Measurements from ENCODE around the gene PIK3R6. TPM values are rescaled to one million over a fixed set of nuclear protein-coding genes. Genes with fewer than 3 reads are reported as not detected.
"Not testable (repeated sequence)": the region's sequence is repeated elsewhere in the genome, so short reads cannot be mapped to it uniquely, and the experiment has no call there.

Gene PIK3R6
- total and polyA plus RNA-seq, 5 donors: 0.36 to 0.91 (median 0.86) TPM

- intact Hi-C loops (cut with DNase I): no loop called here
- ATAC-seq: no peak
- 76% methylated on average over 8 of the region's 8 CpGs for WGBS
- Histone ChIP-seq H3K4me1 (ENCODE audit: control insufficient read depth, insufficient read depth, low read length) (no peaks in the 10 kb centered on the region), H3K27ac (ENCODE audit: low read length) (no peak overlapping the region), H3K9me3 (ENCODE audit: control insufficient read depth, low read length) (no peaks in the 10 kb centered on the region), H3K4me3 (ENCODE audit: low read length) (no peak overlapping the region), H3K27me3 (ENCODE audit: control insufficient read depth, insufficient read depth) (no peaks in the 10 kb centered on the region)
- DNase-seq: no peak
Measured at GRCh38 chr17:8820311-8821010, 47.0 kb downstream of the PIK3R6 start.

- H3K27ac ChIP-seq (ENCODE audit: low read length): no peak overlapping the region
- H3K9me3 ChIP-seq (ENCODE audit: control insufficient read depth, low read length): no peaks in the 10 kb centered on the region
- H3K4me1 ChIP-seq (ENCODE audit: control insufficient read depth, insufficient read depth, low read length): no peaks in the 10 kb centered on the region
- ATAC-seq (no peak), DNase-seq (no peak)
- intact Hi-C loops (cut with DNase I): no loop called here
- no peak overlapping the region for H3K4me3 ChIP-seq (ENCODE audit: low read length)
- 32% methylated on average over 3 of the region's 3 CpGs for WGBS
- H3K27me3 ChIP-seq (ENCODE audit: control insufficient read depth, insufficient read depth): no peaks in the 10 kb centered on the region
Measured at GRCh38 chr17:8818654-8819330, 48.7 kb downstream of the PIK3R6 start.

- Histone ChIP-seq H3K4me1 (ENCODE audit: control insufficient read depth, insufficient read depth, low read length) (no peaks in the 10 kb centered on the region), H3K27me3 (ENCODE audit: control insufficient read depth, insufficient read depth) (no peaks in the 10 kb centered on the region), H3K9me3 (ENCODE audit: control insufficient read depth, low read length) (no peaks in the 10 kb centered on the region), H3K4me3 (ENCODE audit: low read length) (no peak overlapping the region), H3K27ac (ENCODE audit: low read length) (no peak overlapping the region)
- WGBS: 92% methylated on average over 8 of the region's 8 CpGs
- intact Hi-C loops (cut with DNase I): no loop called here
- ATAC-seq (no peak), DNase-seq (no peak)
Measured at GRCh38 chr17:8818047-8818446, 49.4 kb downstream of the PIK3R6 start.

- H3K27me3 ChIP-seq (ENCODE audit: control insufficient read depth, insufficient read depth): no peaks in the 10 kb centered on the region
- no peak overlapping the region for H3K27ac ChIP-seq (ENCODE audit: low read length)
- peaks cover 5% of the 10 kb centered on the region for H3K9me3 ChIP-seq (ENCODE audit: control insufficient read depth, low read length)
- H3K4me3 ChIP-seq (ENCODE audit: low read length): no peak overlapping the region
- H3K4me1 ChIP-seq (ENCODE audit: control insufficient read depth, insufficient read depth, low read length): no peaks in the 10 kb centered on the region
- DNase-seq: no peak
- 71% methylated on average over 4 of the region's 4 CpGs for WGBS
- intact Hi-C loops (cut with DNase I): loop anchor here in 2 of 4 donors (10.0 kb wide), 1 partner anchor 88 kb away; no protein-coding TSS in a partner anchor
- peak in 1 of 2 donors; percentile 26 for ATAC-seq
Measured at GRCh38 chr17:8806926-8807550, 60.4 kb downstream of the PIK3R6 start.

GRCh38 chr17:8806253-8806925 lies 61.1 kb downstream of the PIK3R6 start:
- H3K4me3 ChIP-seq (ENCODE audit: low read length): no peak overlapping the region
- H3K4me1 ChIP-seq (ENCODE audit: control insufficient read depth, insufficient read depth, low read length): no peaks in the 10 kb centered on the region
- DNase-seq (no peak), ATAC-seq (no peak)
- peaks cover 5% of the 10 kb centered on the region for H3K9me3 ChIP-seq (ENCODE audit: control insufficient read depth, low read length)
- 92% methylated on average over 3 of the region's 3 CpGs for WGBS
- H3K27me3 ChIP-seq (ENCODE audit: control insufficient read depth, insufficient read depth): no peaks in the 10 kb centered on the region
- intact Hi-C loops (cut with DNase I): loop anchor here in 2 of 4 donors (10.0 kb wide), 1 partner anchor 88 kb away; no protein-coding TSS in a partner anchor
- H3K27ac ChIP-seq (ENCODE audit: low read length): no peak overlapping the region

GRCh38 chr17:8805396-8805795 lies 62.1 kb downstream of the PIK3R6 start:
- intact Hi-C loops (cut with DNase I): loop anchor here in 2 of 4 donors (10.0 kb wide), 1 partner anchor 89 kb away; no protein-coding TSS in a partner anchor
- H3K27ac ChIP-seq (ENCODE audit: low read length); DNase-seq; H3K4me3 ChIP-seq (ENCODE audit: low read length); H3K4me1 ChIP-seq (ENCODE audit: control insufficient read depth, insufficient read depth, low read length); H3K9me3 ChIP-seq (ENCODE audit: control insufficient read depth, low read length); ATAC-seq; H3K27me3 ChIP-seq (ENCODE audit: control insufficient read depth, insufficient read depth): not testable (repeated sequence)
- WGBS: 95% methylated on average over 10 of the region's 10 CpGs

GRCh38 chr17:8803531-8804420 lies 63.7 kb downstream of the PIK3R6 start:
- DNase-seq: no peak
- Histone ChIP-seq H3K4me3 (ENCODE audit: low read length) (no peak overlapping the region), H3K27ac (ENCODE audit: low read length) (no peak overlapping the region), H3K4me1 (ENCODE audit: control insufficient read depth, insufficient read depth, low read length) (no peaks in the 10 kb centered on the region), H3K27me3 (ENCODE audit: control insufficient read depth, insufficient read depth) (no peaks in the 10 kb centered on the region), H3K9me3 (ENCODE audit: control insufficient read depth, low read length) (peaks cover 2% of the 10 kb centered on the region)
- WGBS: 72% methylated on average over 19 of the region's 19 CpGs
- intact Hi-C loops (cut with DNase I): loop anchor here in 2 of 4 donors (10.0 kb wide), 1 partner anchor 91 kb away; no protein-coding TSS in a partner anchor
- no peak for ATAC-seq

GRCh38 chr17:8801135-8801840 lies 66.2 kb downstream of the PIK3R6 start:
- Histone ChIP-seq H3K4me3 (ENCODE audit: low read length) (no peak overlapping the region), H3K27me3 (ENCODE audit: control insufficient read depth, insufficient read depth) (no peaks in the 10 kb centered on the region), H3K4me1 (ENCODE audit: control insufficient read depth, insufficient read depth, low read length) (no peaks in the 10 kb centered on the region), H3K27ac (ENCODE audit: low read length) (no peak overlapping the region), H3K9me3 (ENCODE audit: control insufficient read depth, low read length) (no peaks in the 10 kb centered on the region)
- ATAC-seq: no peak
- 92% methylated on average over 6 of the region's 6 CpGs for WGBS
- intact Hi-C loops (cut with DNase I): loop anchor here in 2 of 4 donors (10.0 kb wide), 1 partner anchor 94 kb away; no protein-coding TSS in a partner anchor
- DNase-seq: no peak

- intact Hi-C loops (cut with DNase I): loop anchor here in 2 of 4 donors (10.0 kb wide), 1 partner anchor 94 kb away; no protein-coding TSS in a partner anchor
- Histone ChIP-seq H3K9me3 (ENCODE audit: control insufficient read depth, low read length) (no peaks in the 10 kb centered on the region), H3K27ac (ENCODE audit: low read length) (no peak overlapping the region)
Measured at GRCh38 chr17:8800656-8801055, 66.8 kb downstream of the PIK3R6 start.

More at GRCh38 chr17:8800656-8801055, 66.8 kb downstream of the PIK3R6 start:
- DNase-seq (no peak), ATAC-seq (no peak)
- Histone ChIP-seq H3K27me3 (ENCODE audit: control insufficient read depth, insufficient read depth) (no peaks in the 10 kb centered on the region), H3K4me1 (ENCODE audit: control insufficient read depth, insufficient read depth, low read length) (no peaks in the 10 kb centered on the region), H3K4me3 (ENCODE audit: low read length) (no peak overlapping the region)
- WGBS: 84% methylated on average over 2 of the region's 2 CpGs

Measured in right cardiac atrium (tissue), 5 donors.